Activated CD4-positive, alpha-beta T cell treated with anti-CD3 and anti-CD28 coated beads for 24 hours (primary cell): ENCODE data around the gene TOM1.

ENCODE experiments used
- DNase-seq, 2 donors: peaks; one replicate each; pipeline ENCODE4 v3.0.0-alpha.2; 2020; ENCODE audit warnings: low read depth in 2 of 2

The TOM1 gene

DNA sequence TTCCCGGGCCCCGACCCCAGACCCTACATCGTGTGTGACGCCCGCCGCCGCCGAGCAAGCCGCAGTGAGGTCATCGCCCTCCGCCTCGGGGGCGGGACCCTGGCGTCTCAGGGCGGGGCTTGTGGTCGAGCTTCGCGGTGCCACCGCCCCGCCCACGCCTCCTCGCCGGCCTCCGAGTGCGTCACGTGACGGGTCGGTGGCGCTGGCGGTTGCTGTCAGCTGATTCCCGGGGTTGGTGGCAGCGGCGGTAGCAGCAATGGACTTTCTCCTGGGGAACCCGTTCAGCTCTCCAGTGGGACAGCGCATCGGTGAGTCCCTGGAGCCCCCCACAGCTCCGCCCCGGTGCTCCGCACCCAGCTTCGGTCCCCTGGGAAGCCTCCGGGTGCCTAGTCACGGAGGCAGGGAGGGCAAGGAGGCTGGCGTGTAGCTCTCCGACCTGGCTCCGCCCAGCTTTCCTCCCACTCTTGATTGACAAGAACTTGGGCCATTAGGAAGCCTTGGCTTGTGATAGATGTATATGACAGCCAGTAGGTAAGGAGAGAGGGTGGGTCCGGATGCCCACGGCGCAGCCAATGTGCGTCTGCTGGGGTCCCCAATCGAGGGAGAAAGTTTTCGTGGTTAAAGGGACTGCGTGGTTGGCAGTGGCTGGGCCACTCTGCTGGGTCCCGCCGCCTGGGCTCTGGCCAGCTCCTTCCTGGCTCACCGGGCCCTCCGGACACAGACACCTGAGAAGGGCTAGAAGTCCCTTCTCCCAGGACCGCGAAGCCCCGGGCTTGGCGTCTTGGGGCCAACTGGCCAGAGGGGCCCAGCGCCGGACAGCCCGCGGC is at the start of gene TOM1:
TOM1 (plus strand) TSS at position 222 of the 827 bp plus-strand sequence; CDS start at position 257, 35 bp downstream.
- peak; percentile 96 to 98 for DNase-seq

DNA sequence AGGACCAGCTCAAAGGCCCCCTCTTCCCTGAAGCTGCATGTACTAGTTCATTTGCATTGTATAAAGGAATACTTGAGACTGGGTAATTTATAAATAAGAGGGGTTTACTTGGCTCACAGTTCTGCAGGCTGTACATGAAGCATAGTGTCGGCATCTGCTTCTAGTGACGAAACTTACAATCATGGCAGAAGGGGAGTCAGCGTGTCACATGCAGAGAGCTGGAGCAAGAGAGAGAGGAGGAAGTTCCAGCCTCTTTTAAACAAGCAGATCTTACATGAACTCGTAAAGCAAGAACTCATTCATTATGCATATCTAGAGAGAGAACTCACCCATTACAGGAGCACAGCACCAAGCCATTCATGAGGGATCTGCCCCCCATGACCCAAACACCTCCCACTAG is 49.5 kb upstream of the TOM1 start:
- DNase-seq, result no peak

DNA sequence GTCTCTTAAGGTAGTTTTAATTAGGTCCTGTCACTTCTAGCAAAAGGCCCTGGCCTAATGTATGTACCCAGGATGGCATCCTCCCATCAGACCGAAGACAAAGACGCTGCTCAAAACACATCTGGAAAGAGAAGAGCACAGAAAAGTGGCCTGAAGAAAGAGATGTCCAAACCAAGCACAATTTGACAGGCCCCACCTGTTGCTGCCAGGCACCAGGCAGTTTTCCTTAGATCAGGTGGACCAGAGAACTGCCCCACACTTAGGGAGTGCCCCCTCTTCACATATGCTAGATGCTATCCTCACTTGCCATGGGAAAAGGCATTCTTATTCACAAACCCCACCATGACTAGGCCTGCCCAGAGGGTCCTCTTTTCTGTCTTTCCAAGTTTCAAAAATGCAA is 45.7 kb upstream of the TOM1 start:
- no peak for DNase-seq

DNA sequence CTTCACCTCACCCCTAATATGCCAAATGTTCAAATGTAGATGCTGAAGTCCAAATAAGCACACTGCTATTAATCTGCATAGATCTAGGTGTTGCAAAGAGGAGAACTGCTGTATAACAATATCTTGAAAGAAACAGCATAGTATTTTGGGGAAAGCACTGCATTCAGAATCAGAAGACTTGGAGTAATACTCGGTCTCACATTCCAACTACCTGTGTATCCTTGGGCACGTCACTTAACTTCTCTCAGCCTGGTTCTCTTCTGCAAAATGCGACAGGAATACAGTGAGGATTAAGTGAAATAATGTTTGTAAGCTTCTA is 42.7 kb upstream of the TOM1 start:
- no peak for DNase-seq

DNA sequence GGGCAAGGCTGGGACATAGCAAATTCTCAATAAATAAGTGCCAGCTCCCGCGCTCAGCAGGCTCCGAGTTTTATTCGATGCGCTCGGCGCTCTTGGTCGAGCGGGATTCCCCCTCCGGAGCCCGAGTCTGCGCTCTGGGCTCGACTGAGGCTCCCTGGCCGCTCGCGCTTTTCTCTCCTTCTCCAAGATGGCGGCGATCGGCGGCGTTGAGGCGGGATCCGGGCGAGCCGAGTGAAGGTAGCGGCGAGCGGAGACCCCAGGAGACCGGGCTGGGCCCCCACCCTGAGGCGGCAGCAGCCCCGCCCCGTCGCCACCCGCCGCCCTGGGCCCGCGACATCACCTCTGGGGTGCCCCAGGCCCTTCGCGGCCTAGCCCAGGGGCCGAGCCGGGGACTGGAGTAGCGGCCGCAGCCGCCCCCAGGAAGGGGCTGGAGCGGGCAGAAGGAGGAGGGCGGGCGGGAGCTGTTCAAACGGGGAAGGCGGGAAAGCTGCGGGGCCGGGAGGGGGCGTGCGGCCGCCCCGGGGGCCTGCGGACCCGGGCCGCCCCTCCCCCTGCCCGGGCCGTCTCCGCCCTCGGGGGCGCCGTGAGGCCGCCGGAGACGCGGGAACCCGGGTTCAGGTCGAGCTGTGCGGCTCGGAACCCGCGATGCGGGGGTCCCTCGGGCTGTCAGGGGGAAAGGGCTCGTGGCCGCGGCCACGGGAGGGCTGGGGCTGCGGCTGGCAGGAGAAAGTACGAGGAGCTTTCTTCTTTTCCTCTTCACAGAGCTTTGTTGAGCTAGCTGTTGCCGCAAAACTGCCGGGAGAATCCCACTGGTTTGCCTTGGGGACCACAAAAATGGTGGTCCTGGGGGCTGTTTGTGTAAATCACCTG is 42.1 kb upstream of the TOM1 start, which contains the start of gene HMGXB4:
HMGXB4 (plus strand) TSS at position 173 of the 870 bp plus-strand sequence. CDS start 4,898 bp downstream, outside the sequence.
- peak; percentile 71 to 77 for DNase-seq

DNA sequence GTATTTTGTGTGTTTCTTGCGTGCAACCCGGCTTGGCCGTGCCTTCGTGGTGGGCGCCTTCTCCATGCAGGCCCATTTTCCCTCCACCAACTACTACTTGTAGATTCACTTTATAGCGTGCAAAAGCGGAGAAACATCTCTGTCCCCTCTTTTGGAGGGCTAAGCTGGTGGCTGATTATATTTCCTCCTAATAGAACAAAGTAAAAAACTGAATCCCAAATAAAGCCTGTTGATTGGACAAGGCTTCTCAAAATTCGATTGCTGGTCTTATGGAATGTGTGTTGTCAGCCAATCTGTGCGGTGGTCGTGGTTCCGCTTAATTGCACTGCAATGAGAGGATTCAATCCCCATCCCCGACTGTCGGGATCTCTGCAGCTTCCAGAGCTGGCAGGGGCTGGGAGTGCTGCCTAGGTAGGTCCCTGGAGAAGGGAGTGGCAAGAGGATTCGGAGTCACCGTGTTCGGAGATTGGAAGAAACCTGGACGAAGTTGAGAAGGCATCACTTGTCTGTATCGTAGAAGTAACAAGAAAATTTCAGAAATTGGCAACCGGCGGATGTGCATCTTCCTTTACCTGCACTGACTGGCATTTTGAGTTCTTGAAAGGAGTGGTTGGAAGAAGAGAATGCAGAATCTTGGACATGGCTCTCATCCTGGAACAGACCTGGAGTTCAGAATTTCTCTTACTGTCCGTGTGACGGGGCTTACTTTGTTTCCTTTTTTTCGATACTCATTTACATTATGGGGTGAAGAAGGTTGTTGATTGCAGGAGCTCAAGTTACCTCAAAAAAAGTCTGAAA is 41.3 kb upstream of the TOM1 start:
- no peak for DNase-seq

DNA sequence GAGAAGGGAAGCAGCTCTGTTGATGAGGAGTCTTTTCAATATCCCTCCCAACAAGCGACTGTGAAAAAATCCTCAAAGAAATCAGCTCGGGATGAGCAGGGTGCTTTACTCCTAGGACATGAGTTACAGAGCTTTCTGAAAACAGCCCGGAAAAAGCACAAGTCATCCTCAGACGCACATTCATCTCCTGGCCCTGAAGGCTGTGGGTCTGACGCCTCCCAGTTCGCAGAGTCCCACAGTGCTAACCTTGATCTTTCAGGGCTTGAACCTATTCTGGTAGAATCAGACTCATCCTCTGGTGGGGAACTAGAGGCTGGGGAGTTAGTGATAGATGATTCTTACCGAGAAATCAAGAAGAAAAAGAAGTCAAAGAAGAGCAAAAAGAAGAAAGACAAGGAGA is 34.7 kb upstream of the TOM1 start:
- no peak for DNase-seq

DNA sequence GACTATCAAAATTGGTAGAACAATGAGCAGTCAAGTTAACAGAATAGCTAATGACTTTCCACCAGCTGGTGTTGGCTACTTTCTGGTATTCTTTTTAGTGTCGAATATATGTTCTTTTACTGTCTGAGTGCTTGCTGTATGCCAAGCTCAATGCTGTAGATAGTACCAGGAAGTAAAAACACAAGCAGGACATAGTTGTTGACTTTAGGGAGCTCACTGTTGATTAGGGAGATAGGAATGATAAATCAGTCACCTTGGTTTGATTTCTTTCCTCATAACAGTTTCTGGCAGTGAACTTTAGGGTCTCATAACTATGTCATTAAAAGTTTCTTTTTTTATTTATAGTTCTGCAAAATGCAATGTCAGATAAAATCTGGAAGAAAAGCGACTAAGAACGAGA is 33.4 kb upstream of the TOM1 start:
- DNase-seq, result no peak

DNA sequence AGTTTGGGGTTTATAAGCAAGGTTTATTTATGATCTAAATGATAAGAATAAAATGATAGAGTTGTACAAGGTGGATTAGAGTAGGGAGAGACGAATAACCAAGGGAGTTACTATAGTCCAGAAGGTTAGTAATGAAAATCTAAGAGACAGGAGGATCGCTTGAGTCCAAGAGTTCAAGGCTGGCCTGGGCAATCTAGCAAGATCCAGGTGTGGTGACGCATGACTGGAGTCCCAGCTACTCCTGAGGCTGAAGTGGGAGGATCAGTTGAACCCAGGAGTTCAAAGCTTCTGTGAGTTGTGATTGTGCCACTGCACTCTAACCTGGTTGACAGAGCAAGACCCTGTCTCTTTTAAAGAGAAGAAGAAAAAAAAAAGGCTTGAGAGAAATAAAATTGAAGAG is 30.1 kb upstream of the TOM1 start:
- DNase-seq, result no peak

DNA sequence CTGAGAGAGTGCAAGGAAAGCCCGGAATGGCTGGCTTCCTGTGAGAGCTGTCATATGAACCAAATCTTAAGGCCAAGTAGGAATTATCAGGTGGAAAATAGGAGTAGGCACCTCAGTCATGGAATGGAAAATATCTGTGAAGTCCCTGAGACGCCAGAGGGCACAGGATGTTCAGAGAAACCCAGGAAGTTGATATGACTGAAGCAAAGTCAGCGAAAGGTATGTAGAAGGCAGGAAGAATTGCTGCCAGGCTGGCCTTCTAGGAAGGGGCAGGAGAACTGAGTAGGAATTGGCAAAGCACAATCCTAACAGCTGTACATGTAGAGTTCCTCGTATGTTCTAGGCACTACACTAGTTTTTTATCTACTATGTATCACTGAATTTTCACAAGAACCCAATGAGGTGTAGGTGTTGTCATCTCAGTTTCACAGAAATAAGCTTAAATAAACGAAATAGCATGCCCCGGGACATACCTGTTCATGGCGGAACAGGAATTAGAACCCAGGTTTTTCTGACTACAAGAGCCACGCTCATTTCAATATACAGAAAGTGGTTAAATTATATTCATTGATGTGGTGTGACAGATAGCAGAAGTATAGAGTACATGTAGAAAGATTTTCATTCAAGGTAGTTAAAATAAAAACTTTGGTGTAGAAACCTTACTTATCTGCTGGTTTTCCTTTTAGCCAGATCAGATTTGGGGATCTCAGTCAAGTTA is 25.4 kb upstream of the TOM1 start:
- no peak for DNase-seq

DNA sequence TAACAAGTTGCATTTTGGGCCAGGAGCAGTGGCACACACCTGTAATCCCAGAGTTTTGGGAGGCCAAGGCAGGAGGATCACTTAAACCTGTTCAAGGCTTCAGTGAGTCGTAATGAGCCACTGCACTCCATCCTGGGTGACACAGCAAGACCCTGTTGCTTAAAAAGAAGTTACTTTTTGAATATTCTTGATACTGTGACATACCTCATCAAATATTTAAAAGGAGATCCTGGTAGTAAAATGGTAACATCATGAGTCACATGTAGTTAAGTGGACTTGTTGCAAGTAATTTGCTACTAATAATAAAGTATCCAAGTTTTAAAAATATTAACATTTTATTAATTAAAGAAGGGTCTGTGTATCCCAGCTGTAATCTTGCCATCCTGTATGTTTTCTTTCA is 24.1 kb upstream of the TOM1 start:
- no peak for DNase-seq

DNA sequence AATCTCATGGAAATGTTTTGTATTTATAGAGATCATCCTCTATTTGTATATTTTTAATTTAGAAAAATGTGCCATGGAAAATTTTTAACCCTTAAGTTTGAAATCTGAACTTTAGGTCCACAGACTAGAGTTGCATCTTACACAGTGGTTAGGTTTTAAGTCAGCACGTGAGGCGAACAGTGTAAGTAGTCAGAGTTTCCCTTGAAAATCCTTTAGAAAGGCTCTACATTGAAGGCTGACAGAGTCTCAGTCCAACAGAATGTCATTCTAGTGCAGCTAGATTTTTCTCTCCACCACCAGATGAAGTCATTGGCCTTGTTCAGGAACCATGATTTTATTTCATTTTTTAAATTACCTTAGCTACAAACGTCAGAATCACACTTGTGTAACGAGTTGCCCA is 23.7 kb upstream of the TOM1 start:
- DNase-seq, result no peak

DNA sequence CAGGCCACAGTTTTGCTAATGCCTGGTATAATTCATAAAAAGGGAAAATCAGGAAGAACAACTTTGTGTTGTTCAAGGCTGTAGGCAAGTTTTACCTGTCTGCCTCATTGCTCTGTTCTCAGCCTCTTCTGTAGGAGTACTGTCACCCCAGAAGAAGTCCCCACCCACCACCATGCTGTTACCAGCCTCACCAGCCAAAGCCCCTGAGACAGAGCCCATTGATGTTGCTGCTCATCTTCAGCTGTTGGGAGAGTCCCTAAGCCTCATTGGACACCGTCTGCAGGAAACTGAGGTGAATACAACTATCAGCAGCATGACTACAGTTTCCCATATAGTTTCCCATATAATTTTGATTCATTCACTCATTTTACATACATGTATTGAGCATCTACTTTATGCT is 11.6 kb upstream of the TOM1 start:
- DNase-seq, result no peak

DNA sequence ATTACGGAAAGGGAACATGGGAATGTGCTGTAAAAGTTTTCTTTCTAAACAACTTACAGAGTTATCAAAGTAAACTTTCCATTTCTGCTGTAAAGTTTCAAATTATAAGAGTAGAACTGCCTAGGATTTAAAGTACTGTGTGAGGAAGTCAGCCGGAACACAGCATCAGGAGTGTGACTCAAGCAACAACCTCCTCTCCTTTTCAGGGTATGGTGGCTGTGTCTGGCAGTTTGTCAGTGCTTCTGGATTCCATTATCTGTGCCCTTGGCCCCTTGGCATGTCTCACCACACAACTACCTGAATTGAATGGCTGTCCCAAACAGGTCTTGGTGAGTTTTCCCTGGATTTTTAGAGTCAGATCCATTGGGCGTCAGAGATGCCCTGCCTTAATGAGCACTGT is 6.9 kb upstream of the TOM1 start:
- DNase-seq, result no peak

DNA sequence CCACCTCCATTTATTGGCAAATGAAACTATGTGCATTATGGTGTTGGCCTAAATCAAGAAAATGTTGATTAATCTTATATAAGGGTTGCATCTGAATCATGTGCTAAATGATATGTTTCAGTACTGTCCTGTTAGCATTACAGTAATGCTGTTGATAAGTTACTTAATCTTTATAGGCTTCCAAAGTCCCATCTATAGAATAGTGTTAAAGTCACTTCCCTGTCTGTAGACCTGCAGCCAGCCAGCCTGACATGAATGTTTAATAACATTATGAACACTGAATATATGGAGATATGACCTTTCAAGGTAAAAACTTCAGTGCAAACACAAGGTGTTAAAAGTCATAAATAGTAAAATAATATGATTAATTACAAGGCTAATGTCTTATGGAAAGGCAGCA is 3.6 kb upstream of the TOM1 start:
- no peak for DNase-seq

DNA sequence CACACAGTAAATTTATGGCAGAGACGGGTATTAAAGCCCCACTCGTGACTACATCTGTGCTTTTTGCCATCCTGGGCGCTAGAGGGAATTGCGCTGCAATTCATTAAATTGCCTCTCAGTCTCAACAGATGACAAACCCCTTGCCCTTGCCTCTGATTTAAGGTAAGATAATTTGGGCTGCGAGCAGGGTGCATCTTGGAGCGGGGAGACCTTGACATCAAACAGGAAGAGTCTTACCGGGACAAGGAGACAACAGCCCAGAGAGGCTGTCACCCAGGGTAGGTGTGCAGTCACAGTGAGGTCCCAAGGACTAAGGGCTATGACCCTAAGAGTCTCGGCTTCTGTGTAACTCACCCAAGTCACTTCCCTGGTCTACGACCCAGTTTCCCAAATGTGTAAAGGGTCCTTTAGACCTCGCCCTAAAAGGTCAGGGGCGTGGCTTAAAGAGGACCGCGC is 449 bp upstream of the TOM1 start:
- DNase-seq, result no peak

DNA sequence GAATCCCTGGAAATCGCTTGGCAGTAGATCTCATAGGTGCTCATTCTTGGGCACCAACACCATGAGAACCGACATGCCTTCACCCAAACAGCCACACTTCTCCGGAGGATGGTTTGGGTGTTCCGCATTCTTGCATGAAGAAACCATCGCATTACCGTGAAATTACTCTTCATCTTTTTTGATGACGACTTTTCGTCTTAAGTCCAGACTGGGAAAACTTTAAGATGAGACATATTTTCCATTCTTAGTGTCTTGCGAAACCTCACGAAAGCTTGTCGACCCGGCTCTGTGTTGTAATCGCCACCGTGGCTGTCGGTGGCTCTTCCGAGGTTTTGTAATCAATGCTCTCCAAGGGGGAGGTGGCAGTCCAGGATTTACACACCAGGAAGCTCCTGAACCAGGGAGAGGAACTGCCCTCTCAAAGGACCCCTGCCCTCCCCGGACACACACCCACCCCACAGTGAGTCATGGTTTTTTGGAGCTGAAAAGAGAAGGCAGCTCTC is 1.7 kb downstream of the TOM1 start:
- no peak for DNase-seq

DNA sequence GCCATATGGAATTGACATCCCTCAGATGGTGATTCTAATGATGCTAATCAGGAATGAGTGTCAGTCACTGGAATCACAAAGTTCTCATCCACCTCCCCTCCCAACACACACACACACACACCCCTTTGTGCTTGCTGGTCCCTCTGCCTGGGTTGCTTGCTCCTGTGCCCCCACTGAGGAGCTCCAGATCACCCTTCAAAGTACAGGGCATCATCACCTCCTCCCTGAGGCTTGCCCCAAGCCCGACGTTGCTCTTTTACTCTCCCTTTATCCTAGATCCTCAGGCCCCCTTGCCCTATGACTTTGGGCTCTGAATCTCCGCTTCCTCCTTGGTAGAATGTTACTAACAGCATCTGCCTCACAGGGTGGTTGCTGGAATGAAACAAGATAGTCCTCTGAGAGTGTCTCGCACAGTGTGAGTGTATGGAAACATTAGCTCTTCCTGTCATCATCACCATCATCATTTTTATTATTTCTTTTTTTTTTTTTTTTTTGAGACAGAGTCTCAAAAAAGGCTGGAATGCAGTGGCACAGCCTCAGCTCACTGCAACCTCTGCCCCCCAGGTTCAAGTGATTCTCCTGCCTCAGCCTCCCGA is 3.4 kb downstream of the TOM1 start:
- DNase-seq, result no peak

DNA sequence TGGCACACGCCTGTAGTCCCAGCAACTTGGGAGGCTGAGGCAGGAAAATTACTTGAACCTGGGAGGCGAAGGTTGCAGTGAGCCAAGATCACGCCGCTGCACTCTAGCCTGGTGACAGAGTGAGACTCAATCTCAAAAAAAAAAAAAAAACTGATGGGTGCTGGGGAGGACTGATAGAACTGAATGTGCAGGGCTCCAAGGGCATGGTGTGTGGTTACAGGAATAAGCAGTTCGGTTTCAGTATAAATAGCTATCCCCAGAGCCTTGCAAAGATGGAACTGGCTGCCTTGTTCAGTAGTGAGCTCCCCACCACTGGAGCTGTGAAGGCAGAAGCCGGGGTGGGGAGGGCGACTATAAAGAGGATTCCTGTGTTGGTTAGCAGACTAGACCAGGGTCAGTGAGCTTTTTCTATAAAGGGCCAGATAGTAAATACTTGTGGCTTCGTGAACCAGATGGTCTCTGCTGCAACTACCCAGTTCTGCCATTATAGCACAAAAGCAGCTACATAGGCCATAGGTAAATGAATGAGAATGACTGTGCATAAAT is 5.9 kb downstream of the TOM1 start:
- no peak for DNase-seq

DNA sequence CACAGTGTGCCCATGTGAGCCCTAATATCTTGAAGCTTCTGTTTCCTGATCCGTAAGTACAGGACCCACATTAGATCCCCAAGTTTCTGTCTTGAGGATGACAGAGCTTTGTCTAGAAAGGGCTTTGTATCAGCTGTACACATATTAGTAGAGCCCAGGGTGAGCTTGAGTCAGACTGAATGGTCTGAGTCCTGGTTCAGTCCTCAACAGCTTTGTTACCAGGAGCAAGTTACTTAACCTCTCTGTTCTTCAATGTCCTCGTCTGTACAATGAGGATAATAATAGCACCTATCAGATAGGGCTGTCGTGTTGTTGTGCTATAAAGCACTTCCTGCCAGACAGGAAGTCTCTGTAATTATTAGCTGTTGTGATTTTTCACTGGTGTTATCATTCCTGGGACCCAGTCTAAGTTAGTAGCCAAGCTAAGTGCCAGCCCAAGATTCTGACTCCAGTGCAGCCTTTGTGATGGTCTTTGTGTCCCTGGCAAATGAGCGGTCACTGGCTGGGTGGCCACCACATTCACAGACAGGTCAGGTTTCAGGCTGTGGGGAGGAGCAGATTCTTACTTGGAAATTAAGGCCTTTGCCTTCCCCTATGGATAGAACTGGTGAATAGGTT is 6.8 kb downstream of the TOM1 start:
- DNase-seq, result no peak
